Psoas muscle (tissue), 8 donors: ENCODE data around the gene SUB1. TPM values are rescaled to one million over a fixed set of nuclear protein-coding genes. Genes with fewer than 3 reads are reported as not detected.

Source experiments
- ATAC-seq, 4 donors: fragments of 200-7000 bp; cut with Tn5 transposase; one replicate each; pipeline ENCODE4 v1.9.1; 2020; ENCODE audit warnings: moderate library complexity in 3 of 4, mild to moderate bottlenecking in 2 of 4
- DNase-seq, 2 donors: peaks; one replicate each; pipeline ENCODE4 v3.0.0-alpha.2; 2020
- H3K27ac ChIP-seq: fragments of 200-600 bp; one replicate; pipeline ENCODE4 v1.8.0; 2022
- H3K27me3 ChIP-seq, 3 donors: fragments of 200-600 bp in 1 of 3; one replicate each; pipeline versions ENCODE4 v1.6.1 to v1.8.0; 2013 to 2022; ENCODE audit warnings: low read length in 2 of 3, mild to moderate bottlenecking in 2 of 3, moderate library complexity in 1 of 3; ENCODE audit not compliant: insufficient read depth in 3 of 3
- H3K36me3 ChIP-seq, 2 donors: fragments of 200-600 bp in 1 of 2; one replicate each; pipeline versions ENCODE4 v1.6.1 to v1.8.0; 2013 to 2022; ENCODE audit warnings: low read depth in 1 of 2, mild to moderate bottlenecking in 1 of 2, moderate library complexity in 1 of 2; ENCODE audit not compliant: insufficient read depth in 1 of 2
- H3K4me1 ChIP-seq: fragments of 200-600 bp; one replicate; pipeline ENCODE4 v1.8.0; 2022
- H3K4me3 ChIP-seq: fragments of 200-600 bp; one replicate; pipeline ENCODE4 v1.8.0; 2022; ENCODE audit warnings: mild to moderate bottlenecking
- H3K9me3 ChIP-seq: fragments of 200-600 bp; one replicate; pipeline ENCODE4 v1.8.0; 2022
- WGBS, 3 donors: extraction: QIAGEN DNeasy Blood & Tissue Kit; methylation state at CpG; one replicate each; pipeline versions ENCODE4 v1.1.6 to v1.1.7; 2013; 5-methylcytosine and 5-hydroxymethylcytosine counted together
- intact Hi-C, 2 donors: fragments of 100-400 bp; cut with DNase I; formaldehyde crosslinking; loops; one replicate each; pipeline versions ENCODE4 v1.11.0 to v1.14.2; 2022
- polyA plus RNA-seq, 3 donors: library from polyadenylated mRNA; stranded (reverse); fragments of 200-250 nt; gene quantifications; one replicate each; pipeline ENCODE4 v1.2.3, GENCODE V29; 2013
- total RNA-seq, 4 donors: library from RNA; stranded (reverse); fragmentation: NEBNext Ultra II Directional in 2 of 4; extraction: Animal tissue kit (Norgen Biotek cat#: 25700) in 2 of 4; gene quantifications; one replicate each; pipeline versions ENCODE4 v1.2.1 to v1.2.4, GENCODE V29; 2021 to 2023
- TF ChIP-seq, protein P1 (sequence below): fragments of 200-600 bp; IDR thresholded peaks from one replicate; pipeline ENCODE4 v1.8.0; 2022; ENCODE audit warnings: antibody characterized with exemption
- donor health status: healthy with polysubstance abuse.
- donor health status: DM: no; HTN: no; CAD: no; lungs with moderate emphysema.
- donor health status: Bipolar disorder and iron deficiency.
- donor health status: healthy.
- donor health status: DM: yes; HTN: yes; CAD: no.
- donor health status: DM: no; HTN: no; CAD: no.
- donor health status: DM: no; HTN: no; CAD: no.
- donor health status: DM: yes; HTN: yes; CAD: no.

SUB1 gene
- total and polyA plus RNA-seq, 7 donors = 102 to 175 (median 149) TPM

DNA sequence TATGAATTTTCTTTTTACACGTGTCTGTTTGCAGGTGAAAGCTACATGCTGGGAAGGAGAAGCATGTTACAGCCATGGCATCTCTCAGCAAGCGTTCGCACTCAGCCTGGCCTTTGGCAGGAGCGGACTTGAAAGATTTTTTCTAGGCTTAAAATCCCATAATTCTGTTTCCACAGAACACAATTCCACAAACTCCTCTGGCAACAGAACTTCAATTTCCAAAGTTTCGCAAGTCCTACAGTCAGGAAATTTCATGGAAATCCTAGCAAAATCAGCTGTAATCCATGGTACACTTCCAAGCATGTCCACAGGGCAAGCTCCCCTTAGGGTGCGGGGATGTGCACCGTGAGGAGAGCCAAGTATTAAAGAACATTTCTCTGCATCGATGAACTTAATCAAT is 35.9 kb downstream of the SUB1 start:
- no peaks in the 10 kb centered on the region for H3K27me3 ChIP-seq
- H3K9me3 ChIP-seq = no peaks in the 10 kb centered on the region
- H3K36me3 ChIP-seq = no peaks in the 10 kb centered on the region
- DNase-seq = no peak
- 34 to 52% (median 50%) methylated on average over 8 of the region's 8 CpGs for WGBS, 3 donors
- TF ChIP-seq, protein P1, sequence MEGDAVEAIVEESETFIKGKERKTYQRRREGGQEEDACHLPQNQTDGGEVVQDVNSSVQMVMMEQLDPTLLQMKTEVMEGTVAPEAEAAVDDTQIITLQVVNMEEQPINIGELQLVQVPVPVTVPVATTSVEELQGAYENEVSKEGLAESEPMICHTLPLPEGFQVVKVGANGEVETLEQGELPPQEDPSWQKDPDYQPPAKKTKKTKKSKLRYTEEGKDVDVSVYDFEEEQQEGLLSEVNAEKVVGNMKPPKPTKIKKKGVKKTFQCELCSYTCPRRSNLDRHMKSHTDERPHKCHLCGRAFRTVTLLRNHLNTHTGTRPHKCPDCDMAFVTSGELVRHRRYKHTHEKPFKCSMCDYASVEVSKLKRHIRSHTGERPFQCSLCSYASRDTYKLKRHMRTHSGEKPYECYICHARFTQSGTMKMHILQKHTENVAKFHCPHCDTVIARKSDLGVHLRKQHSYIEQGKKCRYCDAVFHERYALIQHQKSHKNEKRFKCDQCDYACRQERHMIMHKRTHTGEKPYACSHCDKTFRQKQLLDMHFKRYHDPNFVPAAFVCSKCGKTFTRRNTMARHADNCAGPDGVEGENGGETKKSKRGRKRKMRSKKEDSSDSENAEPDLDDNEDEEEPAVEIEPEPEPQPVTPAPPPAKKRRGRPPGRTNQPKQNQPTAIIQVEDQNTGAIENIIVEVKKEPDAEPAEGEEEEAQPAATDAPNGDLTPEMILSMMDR = no peak
- H3K27ac ChIP-seq = no peak overlapping the region
- H3K4me3 ChIP-seq = no peak overlapping the region
- peaks cover 2% of the 10 kb centered on the region for H3K4me1 ChIP-seq
- intact Hi-C loops = no loop called here
- no peak for ATAC-seq

DNA sequence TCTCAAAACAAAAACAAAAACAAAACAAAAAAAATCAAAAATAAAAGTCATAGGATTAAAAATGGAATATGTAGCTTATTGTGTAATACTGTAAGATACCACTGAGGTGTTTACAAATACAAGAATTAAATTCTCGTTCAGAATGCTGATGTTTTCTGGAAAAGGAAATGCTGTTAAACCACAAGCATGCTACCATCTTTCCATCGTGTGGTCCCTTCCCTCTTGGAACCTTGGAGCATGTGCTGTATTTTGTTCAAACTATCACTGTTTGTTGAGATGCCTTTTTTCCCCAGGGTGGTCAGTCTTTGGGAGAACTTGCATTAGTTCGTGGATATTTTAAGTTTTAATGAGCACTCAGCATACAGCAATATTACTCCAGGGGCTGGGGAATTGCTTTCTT is 39.7 kb downstream of the SUB1 start:
- WGBS, 3 donors = 62 to 63% (median 62%) methylated on average over 3 of the region's 3 CpGs
- Histone ChIP-seq H3K36me3 (no peaks in the 10 kb centered on the region), H3K4me3 (no peak overlapping the region), H3K9me3 (no peaks in the 10 kb centered on the region), H3K27ac (no peak overlapping the region), H3K4me1 (no peaks in the 10 kb centered on the region), H3K27me3 (no peaks in the 10 kb centered on the region)
- ATAC-seq = no peak
- TF ChIP-seq, protein P1 = no peak
- intact Hi-C loops = no loop called here
- no peak for DNase-seq

DNA sequence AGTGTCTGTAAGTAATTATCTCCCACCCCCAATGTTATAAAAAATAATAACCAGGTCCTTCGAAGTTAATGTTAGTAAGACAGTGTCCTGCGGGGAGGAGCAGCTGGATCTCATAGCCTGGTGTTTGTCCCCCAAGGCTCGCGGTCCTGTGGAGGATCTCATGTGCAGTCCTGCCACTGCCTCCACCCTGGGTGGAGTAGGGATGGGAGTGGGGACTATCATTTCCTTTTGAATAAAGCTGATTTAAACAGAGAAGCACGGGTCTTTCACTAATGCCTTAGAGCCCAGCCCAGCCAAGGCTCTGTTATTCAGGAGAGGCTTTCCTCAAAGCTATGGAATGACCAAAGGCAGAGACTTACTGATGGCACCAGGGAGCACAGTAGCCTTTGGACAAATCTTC is 40.2 kb downstream of the SUB1 start:
- H3K27ac ChIP-seq = no peak overlapping the region
- no peaks in the 10 kb centered on the region for H3K27me3 ChIP-seq
- no peak overlapping the region for H3K4me3 ChIP-seq
- ATAC-seq (no peak), DNase-seq (no peak)
- H3K4me1 ChIP-seq = no peaks in the 10 kb centered on the region
- H3K36me3 ChIP-seq = no peaks in the 10 kb centered on the region
- H3K9me3 ChIP-seq = no peaks in the 10 kb centered on the region
- WGBS, 3 donors = 74 to 79% (median 78%) methylated on average over 5 of the region's 5 CpGs
- TF ChIP-seq, protein P1 = no peak
- intact Hi-C loops = no loop called here

DNA sequence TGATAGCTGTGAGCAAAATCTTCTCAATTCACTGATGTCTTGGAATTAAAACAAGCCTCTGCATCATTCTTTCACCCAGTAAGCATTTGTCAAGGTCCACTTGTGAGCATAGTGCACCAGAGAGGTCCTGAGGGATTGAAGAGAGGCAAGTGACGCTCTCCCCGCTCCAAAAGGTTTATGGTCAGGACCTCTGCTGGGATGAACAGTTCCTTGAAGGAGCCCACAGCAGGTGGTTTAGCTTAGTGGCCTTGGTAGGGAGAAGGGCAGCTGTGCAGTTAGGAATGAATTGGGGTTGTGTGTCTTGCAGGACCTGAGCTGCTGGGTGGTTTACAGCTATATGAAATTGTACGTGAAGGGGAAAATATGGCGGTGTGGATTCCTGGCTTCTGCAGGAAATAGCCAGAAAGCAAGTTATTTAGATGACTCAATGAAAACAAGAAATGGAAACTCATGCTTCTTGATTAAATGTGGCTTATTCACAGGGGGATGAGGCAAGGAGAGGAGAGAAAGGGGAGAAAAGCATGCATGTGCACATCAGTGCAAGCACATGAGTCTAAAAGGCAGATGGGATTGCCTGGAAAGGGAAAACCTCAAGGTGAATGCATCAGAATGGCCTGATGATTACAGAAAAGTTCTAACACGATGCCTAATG is 42.0 kb downstream of the SUB1 start:
- H3K4me1 ChIP-seq = no peaks in the 10 kb centered on the region
- intact Hi-C loops = no loop called here
- H3K4me3 ChIP-seq = no peak overlapping the region
- no peak for ATAC-seq
- no peaks in the 10 kb centered on the region for H3K36me3 ChIP-seq
- DNase-seq = no peak
- H3K27me3 ChIP-seq = no peaks in the 10 kb centered on the region
- H3K9me3 ChIP-seq = no peaks in the 10 kb centered on the region
- 83 to 86% (median 84%) methylated on average over 5 of the region's 5 CpGs for WGBS, 3 donors
- TF ChIP-seq, protein P1 = no peak
- no peak overlapping the region for H3K27ac ChIP-seq
